Stomach (tissue), 9 donors: ENCODE data around the gene ARHGAP32. TPM values are rescaled to one million over a fixed set of nuclear protein-coding genes. Genes with fewer than 3 reads are reported as not detected.

Experiments
- DNase-seq, 2 donors: peaks; one replicate each; pipeline versions ENCODE4 v3.0.0 to v3.0.0-alpha.2; 2013 to 2019
- H3K27ac ChIP-seq, 5 donors: fragments of 200-600 bp in 4 of 5; sonication (generic) in 4 of 5; one replicate each; pipeline ENCODE4 v1.5.1; 2013 to 2019; ENCODE audit warnings: mild to moderate bottlenecking in 1 of 5, moderate library complexity in 1 of 5
- H3K27me3 ChIP-seq, 3 donors: fragments of 200-600 bp; sonication (generic); one replicate each; pipeline ENCODE4 v1.5.1; 2017 to 2019; ENCODE audit warnings: mixed run types in 1 of 3
- H3K36me3 ChIP-seq, 4 donors: fragments of 200-600 bp; sonication (generic); 1 replicate in 3 of 4; 2 replicates in 1 of 4; pipeline ENCODE4 v1.5.1; 2016 to 2019
- H3K4me1 ChIP-seq, 4 donors: fragments of 200-600 bp; sonication (generic); one replicate each; pipeline ENCODE4 v1.5.1; 2016 to 2019
- H3K4me3 ChIP-seq, 4 donors: fragments of 200-600 bp; sonication (generic) in 3 of 4; one replicate each; pipeline ENCODE4 v1.5.1; 2016 to 2019; ENCODE audit warnings: mild to moderate bottlenecking in 1 of 4
- H3K9me3 ChIP-seq, 4 donors: fragments of 200-600 bp; sonication (generic); one replicate each; pipeline ENCODE4 v1.5.1; 2016 to 2019
- EP300 ChIP-seq: sonication (generic); formaldehyde crosslinking; IDR thresholded peaks from one replicate; pipeline ENCODE4 v1.6.1; 2017; ENCODE audit warnings: antibody characterized with exemption
- POLR2A ChIP-seq, 4 donors: fragments of 450-650 bp; IDR thresholded peaks; one replicate each; pipeline ENCODE4 v1.6.1; 2016; ENCODE audit warnings: antibody characterized with exemption in 4 of 4, control low read depth in 2 of 4, mild to moderate bottlenecking in 1 of 4, moderate library complexity in 1 of 4
- POLR2AphosphoS5 ChIP-seq, 3 donors: sonication (generic); formaldehyde crosslinking; IDR thresholded peaks; one replicate each; pipeline ENCODE4 v1.6.1; 2016; ENCODE audit warnings: antibody characterized with exemption in 3 of 3
- WGBS, 5 donors: extraction: QIAGEN DNeasy Blood & Tissue Kit in 3 of 5; methylation state at CpG; one replicate each; pipeline versions ENCODE4 v1.1.5 to v1.1.7; 2013 to 2018; 5-methylcytosine and 5-hydroxymethylcytosine counted together
- intact Hi-C: fragments of 100-400 bp; cut with DNase I; formaldehyde crosslinking; loops from one replicate; pipeline ENCODE4 v1.15.1; 2023; ENCODE audit warnings: low total_unique reads
- polyA plus RNA-seq, 3 donors: library from polyadenylated mRNA; stranded (reverse); fragments of 200-250 nt; gene quantifications; one replicate each; pipeline ENCODE4 v1.2.3, GENCODE V29; 2013
- total RNA-seq, 5 donors: library from RNA; depleted of rRNA; stranded (reverse); fragments of >200 nt; gene quantifications; one replicate each; pipeline versions ENCODE4 v1.1.0 to v1.2.3, GENCODE V29; 2014 to 2016
- TF ChIP-seq, protein P1 (sequence below), 7 experiments: fragments of 450-650 bp in 4 of 7; fragments of 200-600 bp in 3 of 7; sonication (generic) in 3 of 7; IDR thresholded peaks; one replicate each; pipeline ENCODE4 v1.5.1; 2016 to 2019; ENCODE audit warnings: antibody characterized with exemption in 7 of 7, control low read depth in 2 of 7, mild to moderate bottlenecking in 1 of 7
- donor health status: healthy with polysubstance abuse.
- donor health status: Bipolar disorder and iron deficiency.
- donor health status: healthy.

The ARHGAP32 gene
- total and polyA plus RNA-seq, 8 donors, result 2.9 to 70.1 (median 34.3) TPM

DNA sequence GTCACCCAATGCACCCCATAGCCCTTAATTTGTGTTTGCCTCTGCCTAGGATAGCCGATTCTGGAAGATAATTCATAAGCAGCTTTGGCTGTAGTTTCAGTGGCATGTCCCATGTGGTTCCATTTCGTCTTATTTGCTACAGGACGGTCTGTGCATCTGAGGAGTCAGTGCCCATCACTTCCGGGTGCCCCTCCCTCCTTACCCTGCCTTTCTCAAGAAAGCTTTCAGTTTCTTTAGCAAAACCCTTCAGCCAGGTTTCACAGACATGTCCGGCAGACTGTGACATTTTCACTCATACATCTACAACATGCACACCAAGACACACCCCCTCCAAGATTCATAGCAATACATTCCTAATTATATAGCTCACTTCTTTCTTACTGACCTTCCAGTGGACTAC, 263.7 kb downstream of the ARHGAP32 start:
- peaks cover 0 to 5% (median 0%) of the 10 kb centered on the region in 3 donors for H3K27me3 ChIP-seq
- H3K4me1 ChIP-seq, result no peaks in the 10 kb centered on the region
- H3K27ac ChIP-seq, result no peak overlapping the region
- no peak overlapping the region for H3K4me3 ChIP-seq
- 50 to 65% (median 55%) methylated on average over 5 of the region's 5 CpGs for WGBS, 5 donors
- H3K9me3 ChIP-seq, result no peaks in the 10 kb centered on the region
- intact Hi-C loops, result no loop called here
- no peak for DNase-seq
- no peak for TF ChIP-seq POLR2AphosphoS5 (IDR thresholded peaks at IDR 0.05)
- no peak for TF ChIP-seq EP300
- no peak for TF ChIP-seq POLR2A (IDR thresholded peaks at IDR 0.05)
- TF ChIP-seq, protein P1, sequence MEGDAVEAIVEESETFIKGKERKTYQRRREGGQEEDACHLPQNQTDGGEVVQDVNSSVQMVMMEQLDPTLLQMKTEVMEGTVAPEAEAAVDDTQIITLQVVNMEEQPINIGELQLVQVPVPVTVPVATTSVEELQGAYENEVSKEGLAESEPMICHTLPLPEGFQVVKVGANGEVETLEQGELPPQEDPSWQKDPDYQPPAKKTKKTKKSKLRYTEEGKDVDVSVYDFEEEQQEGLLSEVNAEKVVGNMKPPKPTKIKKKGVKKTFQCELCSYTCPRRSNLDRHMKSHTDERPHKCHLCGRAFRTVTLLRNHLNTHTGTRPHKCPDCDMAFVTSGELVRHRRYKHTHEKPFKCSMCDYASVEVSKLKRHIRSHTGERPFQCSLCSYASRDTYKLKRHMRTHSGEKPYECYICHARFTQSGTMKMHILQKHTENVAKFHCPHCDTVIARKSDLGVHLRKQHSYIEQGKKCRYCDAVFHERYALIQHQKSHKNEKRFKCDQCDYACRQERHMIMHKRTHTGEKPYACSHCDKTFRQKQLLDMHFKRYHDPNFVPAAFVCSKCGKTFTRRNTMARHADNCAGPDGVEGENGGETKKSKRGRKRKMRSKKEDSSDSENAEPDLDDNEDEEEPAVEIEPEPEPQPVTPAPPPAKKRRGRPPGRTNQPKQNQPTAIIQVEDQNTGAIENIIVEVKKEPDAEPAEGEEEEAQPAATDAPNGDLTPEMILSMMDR (IDR thresholded peaks at IDR 0.05), result no peak
- H3K36me3 ChIP-seq, result no peaks in the 10 kb centered on the region

GRCh38 chr11:128927683-128928336, 264.3 kb downstream of the ARHGAP32 start:
- intact Hi-C loops, result no loop called here
- Histone ChIP-seq H3K4me3 (no peak overlapping the region), H3K27ac (no peak overlapping the region), H3K27me3 (peaks cover 0 to 5% (median 0%) of the 10 kb centered on the region in 3 donors), H3K9me3 (no peaks in the 10 kb centered on the region), H3K4me1 (no peaks in the 10 kb centered on the region), H3K36me3 (no peaks in the 10 kb centered on the region)
- WGBS, 5 donors, result 71 to 80% (median 77%) methylated on average over 12 of the region's 12 CpGs
- no peak for TF ChIP-seq EP300
- TF ChIP-seq POLR2A (IDR thresholded peaks at IDR 0.05), result no peak
- TF ChIP-seq POLR2AphosphoS5 (IDR thresholded peaks at IDR 0.05), result no peak
- TF ChIP-seq, protein P1 (IDR thresholded peaks at IDR 0.05), result no peak
- no peak for DNase-seq

GRCh38 chr11:128927108-128927461, 265.0 kb downstream of the ARHGAP32 start:
- WGBS, 5 donors, result 70 to 74% (median 72%) methylated on average over 11 of the region's 11 CpGs

DNA sequence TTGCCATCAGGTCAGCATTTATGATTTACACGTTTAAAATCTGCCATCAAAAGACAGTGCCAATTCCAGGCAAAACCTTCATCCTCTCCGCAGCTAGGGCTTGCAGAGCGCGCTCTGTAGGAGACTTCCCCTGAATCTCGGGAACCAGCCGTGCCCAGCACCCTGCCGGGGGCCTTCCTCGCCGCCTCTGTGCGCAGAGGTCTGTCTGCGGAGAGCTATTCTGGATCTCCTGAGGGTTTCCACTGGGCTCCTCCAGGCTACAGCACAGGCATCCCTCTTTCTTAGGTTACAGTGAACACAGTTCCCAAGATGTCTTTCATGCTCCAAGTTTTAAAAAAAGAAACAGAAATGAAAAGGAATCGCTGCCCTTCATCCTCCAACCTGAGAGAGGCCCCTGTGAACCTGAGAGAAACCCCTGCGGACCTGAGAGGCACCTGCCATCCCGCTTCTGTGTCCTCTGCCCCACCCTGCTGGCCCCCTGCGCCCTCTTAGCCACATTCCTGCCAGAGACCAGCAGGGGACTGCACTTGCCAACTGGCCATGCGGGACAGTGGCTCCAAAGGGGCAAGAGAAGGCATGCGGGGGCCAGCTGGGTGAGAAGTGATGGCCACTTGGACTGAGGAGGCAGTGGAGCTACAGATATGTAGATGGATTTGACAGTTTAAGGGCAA, 265.6 kb downstream of the ARHGAP32 start:
- intact Hi-C loops, result no loop called here
- H3K36me3 ChIP-seq, result no peaks in the 10 kb centered on the region
- H3K4me1 ChIP-seq, result no peaks in the 10 kb centered on the region
- TF ChIP-seq, protein P1 (IDR thresholded peaks at IDR 0.05), result no peak
- TF ChIP-seq EP300 (no peak), POLR2AphosphoS5 (IDR thresholded peaks at IDR 0.05) (no peak), POLR2A (IDR thresholded peaks at IDR 0.05) (no peak)
- no peak overlapping the region for H3K27ac ChIP-seq
- no peaks in the 10 kb centered on the region for H3K9me3 ChIP-seq
- 74 to 80% (median 78%) methylated on average over 17 of the region's 17 CpGs for WGBS, 5 donors
- H3K4me3 ChIP-seq, result no peak overlapping the region
- H3K27me3 ChIP-seq, result peaks cover 0 to 5% (median 0%) of the 10 kb centered on the region in 3 donors
- no peak for DNase-seq

More at GRCh38 chr11:128927108-128927461, 265.0 kb downstream of the ARHGAP32 start:
- no peaks in the 10 kb centered on the region for H3K36me3 ChIP-seq
- no peak overlapping the region for H3K4me3 ChIP-seq
- no peak overlapping the region for H3K27ac ChIP-seq
- TF ChIP-seq POLR2AphosphoS5 (IDR thresholded peaks at IDR 0.05) (no peak), EP300 (no peak), POLR2A (IDR thresholded peaks at IDR 0.05) (no peak)
- TF ChIP-seq, protein P1 (IDR thresholded peaks at IDR 0.05), result no peak
- no peaks in the 10 kb centered on the region for H3K4me1 ChIP-seq
- intact Hi-C loops, result no loop called here
- peaks cover 0 to 5% (median 0%) of the 10 kb centered on the region in 3 donors for H3K27me3 ChIP-seq
- DNase-seq, result no peak
- no peaks in the 10 kb centered on the region for H3K9me3 ChIP-seq
